OCI-LY7 (cell line): ENCODE results near the gene NOXO1.

Experiments used
- EZH2phosphoT487 ChIP-seq: fragments of 200-600 bp; sonication (generic); IDR thresholded peaks from 2 replicates; pipeline ENCODE4 v1.6.1; 2018; ENCODE audit warnings: low read depth, borderline replicate concordance, mild to moderate bottlenecking, mixed run types, antibody characterized with exemption, low read length, moderate library complexity, mixed read lengths
- TF ChIP-seq, protein P1 (sequence below): fragments of 200-600 bp; sonication (generic); conservative IDR thresholded peaks from 2 replicates; pipeline ENCODE4 v1.5.1; 2014; ENCODE audit warnings: mild to moderate bottlenecking, antibody characterized with exemption, low read length, moderate library complexity, mixed read lengths

DNA sequence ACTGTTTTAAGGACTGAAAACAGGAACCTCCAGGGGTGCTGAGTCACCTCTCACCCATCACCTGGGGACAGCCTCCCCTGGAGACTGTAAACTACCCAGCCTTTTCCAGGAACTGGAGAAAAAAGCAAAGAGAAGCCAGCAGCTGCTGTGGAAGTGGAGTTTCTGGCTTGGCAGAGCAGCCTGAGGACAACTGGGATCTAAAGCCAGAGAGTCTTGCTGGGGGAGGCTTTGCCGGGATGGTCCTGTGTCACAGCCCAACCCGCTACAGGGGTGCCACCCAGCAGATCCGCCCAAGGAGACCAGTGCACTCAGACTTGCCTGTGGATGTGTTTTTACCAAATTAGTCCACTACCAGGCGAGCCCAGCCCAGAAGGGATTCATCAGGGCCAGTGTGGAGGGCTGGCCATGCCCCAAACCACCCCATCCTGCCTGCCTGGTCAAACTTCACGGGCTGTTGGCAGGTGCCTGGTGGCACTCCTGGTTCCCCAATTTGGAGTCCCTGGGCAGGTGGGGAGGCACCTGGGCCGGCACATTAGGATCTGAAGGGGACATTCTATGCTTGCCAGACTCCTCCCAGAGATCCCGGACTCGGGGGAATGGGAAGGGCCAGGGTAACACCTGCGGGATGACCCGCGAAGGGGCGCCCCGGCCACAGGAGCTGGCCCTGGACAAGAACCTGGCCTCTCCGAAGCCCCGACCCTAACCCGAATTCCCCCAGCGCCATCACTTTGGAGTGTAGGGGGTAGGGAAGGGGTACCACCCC lies 39.0 kb downstream of the NOXO1 start:
- TF ChIP-seq, protein P1, sequence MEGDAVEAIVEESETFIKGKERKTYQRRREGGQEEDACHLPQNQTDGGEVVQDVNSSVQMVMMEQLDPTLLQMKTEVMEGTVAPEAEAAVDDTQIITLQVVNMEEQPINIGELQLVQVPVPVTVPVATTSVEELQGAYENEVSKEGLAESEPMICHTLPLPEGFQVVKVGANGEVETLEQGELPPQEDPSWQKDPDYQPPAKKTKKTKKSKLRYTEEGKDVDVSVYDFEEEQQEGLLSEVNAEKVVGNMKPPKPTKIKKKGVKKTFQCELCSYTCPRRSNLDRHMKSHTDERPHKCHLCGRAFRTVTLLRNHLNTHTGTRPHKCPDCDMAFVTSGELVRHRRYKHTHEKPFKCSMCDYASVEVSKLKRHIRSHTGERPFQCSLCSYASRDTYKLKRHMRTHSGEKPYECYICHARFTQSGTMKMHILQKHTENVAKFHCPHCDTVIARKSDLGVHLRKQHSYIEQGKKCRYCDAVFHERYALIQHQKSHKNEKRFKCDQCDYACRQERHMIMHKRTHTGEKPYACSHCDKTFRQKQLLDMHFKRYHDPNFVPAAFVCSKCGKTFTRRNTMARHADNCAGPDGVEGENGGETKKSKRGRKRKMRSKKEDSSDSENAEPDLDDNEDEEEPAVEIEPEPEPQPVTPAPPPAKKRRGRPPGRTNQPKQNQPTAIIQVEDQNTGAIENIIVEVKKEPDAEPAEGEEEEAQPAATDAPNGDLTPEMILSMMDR: no peak
- TF ChIP-seq EZH2phosphoT487: no peak
